SJCRH30 (cell line): ENCODE data around the gene SGK1. TPM values are rescaled to one million over a fixed set of nuclear protein-coding genes. Genes with fewer than 3 reads are reported as not detected.
"Not testable (repeated sequence)": the region's sequence is repeated elsewhere in the genome, so short reads cannot be mapped to it uniquely, and the experiment has no call there.

Experiments
- DNase-seq, 2 experiments: peaks; one replicate each; pipeline ENCODE4 v3.0.0-alpha.2; 2015 to 2020
- H3K27ac ChIP-seq: fragments of 250-450 bp; sonication (Bioruptor Pico); 2 replicates; pipeline ENCODE4 v1.5.1; 2020; ENCODE audit warnings: mild to moderate bottlenecking, moderate library complexity
- H3K27me3 ChIP-seq: fragments of 250-450 bp; sonication (Bioruptor Pico); 2 replicates; pipeline ENCODE4 v1.5.1; 2020; ENCODE audit warnings: mild to moderate bottlenecking, moderate library complexity
- H3K36me3 ChIP-seq: fragments of 250-450 bp; sonication (Bioruptor Pico); 2 replicates; pipeline ENCODE4 v1.5.1; 2020; ENCODE audit warnings: mild to moderate bottlenecking, moderate library complexity
- H3K4me1 ChIP-seq: fragments of 250-450 bp; sonication (Bioruptor Pico); 2 replicates; pipeline ENCODE4 v1.5.1; 2020; ENCODE audit warnings: mild to moderate bottlenecking, moderate library complexity
- H3K4me3 ChIP-seq: fragments of 250-450 bp; sonication (Bioruptor Pico); 2 replicates; pipeline ENCODE4 v1.5.1; 2020; ENCODE audit warnings: mild to moderate bottlenecking, moderate library complexity
- H3K9me3 ChIP-seq: fragments of 250-450 bp; sonication (Bioruptor Pico); replicated peaks from 2 replicates; pipeline ENCODE4 v1.5.1; 2020; ENCODE audit warnings: mild to moderate bottlenecking, moderate library complexity
- total RNA-seq: library from RNA; depleted of rRNA; stranded (reverse); fragments of >200 nt; shearing (Covaris generic); gene quantifications from 2 replicates; pipeline ENCODE4 v1.2.3, GENCODE V29; 2014

Gene SGK1
- total RNA-seq, 1 experiment from 2014 or later, result 1.6 TPM

- Histone ChIP-seq H3K36me3 (no peaks in the 10 kb centered on the region), H3K4me3 (no peak overlapping the region), H3K9me3 (no peaks in the 10 kb centered on the region; the same call in 1 of the 2 replicates), H3K27me3 (no peaks in the 10 kb centered on the region), H3K27ac (no peak overlapping the region), H3K4me1 (no peaks in the 10 kb centered on the region)
- no peak for DNase-seq
These were observed 124.1 kb downstream of the SGK1 start for GRCh38 chr6:134193536-134194498.

- not testable (repeated sequence) for H3K4me1 ChIP-seq
These were observed 125.3 kb downstream of the SGK1 start for GRCh38 chr6:134192609-134193008.

GRCh38 chr6:134190883-134191282 is 127.0 kb downstream of the SGK1 start:
- no peak for DNase-seq
- Histone ChIP-seq H3K4me3 (no peak overlapping the region), H3K27me3 (no peaks in the 10 kb centered on the region), H3K9me3 (no peaks in the 10 kb centered on the region), H3K4me1 (no peaks in the 10 kb centered on the region), H3K27ac (no peak overlapping the region), H3K36me3 (no peaks in the 10 kb centered on the region)

More at GRCh38 chr6:134192609-134193008, 125.3 kb downstream of the SGK1 start:
- H3K36me3 ChIP-seq, DNase-seq, H3K9me3 ChIP-seq, H3K4me3 ChIP-seq, H3K27me3 ChIP-seq, H3K27ac ChIP-seq: not testable (repeated sequence)

GRCh38 chr6:134187751-134188150 is 130.2 kb downstream of the SGK1 start:
- no peak for DNase-seq
- Histone ChIP-seq H3K4me1 (no peaks in the 10 kb centered on the region), H3K4me3 (no peak overlapping the region), H3K36me3 (no peaks in the 10 kb centered on the region), H3K27me3 (no peaks in the 10 kb centered on the region), H3K27ac (no peak overlapping the region), H3K9me3 (no peaks in the 10 kb centered on the region)

- H3K9me3 ChIP-seq, result no peaks in the 10 kb centered on the region
- H3K4me3 ChIP-seq, result no peak overlapping the region
- no peak overlapping the region for H3K27ac ChIP-seq
- H3K36me3 ChIP-seq, result no peaks in the 10 kb centered on the region
- H3K27me3 ChIP-seq, result no peaks in the 10 kb centered on the region
- H3K4me1 ChIP-seq, result no peaks in the 10 kb centered on the region
- DNase-seq, result no peak
These were observed 130.8 kb downstream of the SGK1 start for GRCh38 chr6:134187154-134187553.

- no peaks in the 10 kb centered on the region for H3K36me3 ChIP-seq
- DNase-seq, result no peak
- no peak overlapping the region for H3K4me3 ChIP-seq
- no peak overlapping the region for H3K27ac ChIP-seq
- H3K4me1 ChIP-seq, result no peaks in the 10 kb centered on the region
- H3K27me3 ChIP-seq, result no peaks in the 10 kb centered on the region
- no peaks in the 10 kb centered on the region for H3K9me3 ChIP-seq
These were observed 131.6 kb downstream of the SGK1 start for GRCh38 chr6:134186355-134186754.

- H3K9me3 ChIP-seq, result no peaks in the 10 kb centered on the region
- H3K27me3 ChIP-seq, result no peaks in the 10 kb centered on the region
- no peak for DNase-seq
- H3K36me3 ChIP-seq, result no peaks in the 10 kb centered on the region
- H3K4me1 ChIP-seq, result no peaks in the 10 kb centered on the region
- H3K4me3 ChIP-seq, result no peak overlapping the region
- no peak overlapping the region for H3K27ac ChIP-seq
These were observed 132.6 kb downstream of the SGK1 start for GRCh38 chr6:134185277-134185676.

GRCh38 chr6:134183844-134184243 is 134.1 kb downstream of the SGK1 start:
- Histone ChIP-seq H3K27me3 (no peaks in the 10 kb centered on the region), H3K4me1 (no peaks in the 10 kb centered on the region), H3K4me3 (no peak overlapping the region), H3K36me3 (no peaks in the 10 kb centered on the region), H3K27ac (no peak overlapping the region), H3K9me3 (no peaks in the 10 kb centered on the region)
- no peak for DNase-seq

GRCh38 chr6:134182528-134182927 is 135.4 kb downstream of the SGK1 start:
- H3K27ac ChIP-seq, result no peak overlapping the region
- H3K4me3 ChIP-seq, result no peak overlapping the region
- no peaks in the 10 kb centered on the region for H3K4me1 ChIP-seq
- no peaks in the 10 kb centered on the region for H3K27me3 ChIP-seq
- H3K36me3 ChIP-seq, result no peaks in the 10 kb centered on the region
- no peaks in the 10 kb centered on the region for H3K9me3 ChIP-seq
- DNase-seq, result no peak

GRCh38 chr6:134181726-134182125 is 136.2 kb downstream of the SGK1 start:
- not testable (repeated sequence) for H3K27me3 ChIP-seq, H3K9me3 ChIP-seq, DNase-seq, H3K36me3 ChIP-seq, H3K4me3 ChIP-seq, H3K27ac ChIP-seq, H3K4me1 ChIP-seq

GRCh38 chr6:134181251-134181650 is 136.7 kb downstream of the SGK1 start:
- DNase-seq, H3K27ac ChIP-seq, H3K36me3 ChIP-seq, H3K9me3 ChIP-seq, H3K4me3 ChIP-seq, H3K4me1 ChIP-seq, H3K27me3 ChIP-seq: not testable (repeated sequence)

- not testable (repeated sequence) for H3K27ac ChIP-seq, H3K36me3 ChIP-seq, H3K4me3 ChIP-seq, DNase-seq, H3K27me3 ChIP-seq, H3K9me3 ChIP-seq, H3K4me1 ChIP-seq
These were observed 137.4 kb downstream of the SGK1 start for GRCh38 chr6:134180540-134180939.

GRCh38 chr6:134178161-134179044 is 139.5 kb downstream of the SGK1 start:
- Histone ChIP-seq H3K9me3 (no peaks in the 10 kb centered on the region), H3K4me3 (no peak overlapping the region), H3K36me3 (no peaks in the 10 kb centered on the region), H3K27me3 (no peaks in the 10 kb centered on the region), H3K4me1 (no peaks in the 10 kb centered on the region), H3K27ac (no peak overlapping the region)
- DNase-seq, result peak; percentile 27 to 52

- no peaks in the 10 kb centered on the region for H3K27me3 ChIP-seq
- DNase-seq, result no peak
These were observed 140.2 kb downstream of the SGK1 start for GRCh38 chr6:134177753-134178160.

GRCh38 chr6:134177236-134177635 is 140.7 kb downstream of the SGK1 start:
- no peak overlapping the region for H3K4me3 ChIP-seq
- H3K36me3 ChIP-seq, result no peaks in the 10 kb centered on the region
- no peak overlapping the region for H3K27ac ChIP-seq
- H3K27me3 ChIP-seq, result no peaks in the 10 kb centered on the region
- H3K9me3 ChIP-seq, result no peaks in the 10 kb centered on the region
- H3K4me1 ChIP-seq, result no peaks in the 10 kb centered on the region
- DNase-seq, result no peak

More at GRCh38 chr6:134177753-134178160, 140.2 kb downstream of the SGK1 start:
- Histone ChIP-seq H3K36me3 (no peaks in the 10 kb centered on the region), H3K27ac (no peak overlapping the region), H3K9me3 (no peaks in the 10 kb centered on the region), H3K4me3 (no peak overlapping the region), H3K4me1 (no peaks in the 10 kb centered on the region)
